Panc1 (cell line): ENCODE data around the gene SNED1. TPM values are rescaled to one million over a fixed set of nuclear protein-coding genes. Genes with fewer than 3 reads are reported as not detected.
A peak's percentile ranks its signal among the peaks of the same experiment; 100 is the strongest.

Experiments used
- ATAC-seq: fragments of 200-7000 bp; cut with Tn5 transposase; 2 replicates; pipeline ENCODE4 v1.9.1; 2020; ENCODE audit warnings: mild to moderate bottlenecking, moderate library complexity
- BruUV-seq: library from RNA; stranded (reverse); fragments of 400-500 nt; replicated peaks from 2 replicates; lab custom pipeline; 2021; lab: Mats Ljungman, UMichigan
- CTCF ChIA-PET: fragments of 300-600 bp; sonication (Branson Sonifier 250); formaldehyde crosslinking; loops from one replicate; lab custom pipeline; 2022; ENCODE audit warnings: antibody characterized with exemption; lab: Charles Lee
- POLR2A ChIA-PET: fragments of 300-600 bp; sonication (Branson Sonifier 250); formaldehyde crosslinking; loops from one replicate; lab custom pipeline; 2022; ENCODE audit warnings: antibody characterized with exemption; lab: Charles Lee
- DNase-seq: peaks from one replicate; pipeline ENCODE4 v3.0.0-alpha.2; 2010; ENCODE audit warnings: low read depth, low spot score
- H3K27ac ChIP-seq: 2 replicates; pipeline ENCODE4 v1.5.1; 2011; ENCODE audit warnings: mild to moderate bottlenecking, low read length, inconsistent platforms
- H3K27me3 ChIP-seq: fragments of 200-500 bp; sonication (Bioruptor generic); 2 replicates; pipeline ENCODE4 v1.6.0; 2014; ENCODE audit warnings: low read length, inconsistent platforms; ENCODE audit not compliant: control insufficient read depth, insufficient read depth
- H3K36me3 ChIP-seq: fragments of 200-500 bp; sonication (Bioruptor generic); 2 replicates; pipeline ENCODE4 v1.5.1; 2014; ENCODE audit warnings: inconsistent platforms, mild to moderate bottlenecking, low read length, moderate library complexity; ENCODE audit not compliant: control insufficient read depth, insufficient read depth
- H3K4me1 ChIP-seq: 2 replicates; pipeline ENCODE4 v1.5.1; 2011; ENCODE audit warnings: inconsistent platforms, mild to moderate bottlenecking, low read length, moderate library complexity; ENCODE audit not compliant: control insufficient read depth, insufficient read depth
- H3K4me3 ChIP-seq, 2 experiments: 2 replicates each; pipeline ENCODE4 v1.5.1; 2011 to 2012; ENCODE audit warnings: low read depth in 2 of 2, low read length in 2 of 2, mild to moderate bottlenecking in 2 of 2, inconsistent platforms in 1 of 2, moderate library complexity in 1 of 2
- H3K9me3 ChIP-seq: fragments of 200-500 bp; sonication (Bioruptor generic); 2 replicates; pipeline ENCODE4 v1.5.1; 2014; ENCODE audit warnings: low read depth, mild to moderate bottlenecking, inconsistent platforms, low read length, moderate library complexity; ENCODE audit not compliant: control insufficient read depth, insufficient read depth
- CTCF ChIP-seq: fragments of 450-650 bp; IDR thresholded peaks from 2 replicates; pipeline ENCODE4 v1.5.1; 2017; ENCODE audit warnings: mild to moderate bottlenecking
- POLR2AphosphoS5 ChIP-seq: IDR thresholded peaks from 2 replicates; pipeline ENCODE4 v1.6.1; 2012; ENCODE audit warnings: mild to moderate bottlenecking, low read depth, low read length, moderate library complexity
- SIN3A ChIP-seq: IDR thresholded peaks from 2 replicates; pipeline ENCODE4 v1.6.1; 2012; ENCODE audit warnings: low read depth, mild to moderate bottlenecking, low read length, moderate library complexity, borderline replicate concordance; ENCODE audit not compliant: insufficient read depth
- TCF7L2 ChIP-seq: IDR thresholded peaks from 2 replicates; pipeline ENCODE4 v1.6.1; 2011; ENCODE audit warnings: mild to moderate bottlenecking, low read depth, low read length, inconsistent platforms
- in situ Hi-C: cut with HindIII; loops from 2 replicates; pipeline ENCODE4 v1.10.0; 2016; ENCODE audit warnings: low sequenced_read_pairs, low pct_unique_long_range_greater_than_20kb
- intact Hi-C: fragments of 100-400 bp; cut with micrococcal nuclease; formaldehyde crosslinking; loops from one replicate; pipeline ENCODE4 v1.10.0; 2022; ENCODE audit not compliant: unreplicated experiment
- total RNA-seq: library from RNA; stranded (reverse); gene quantifications from one replicate; pipeline ENCODE4 v1.2.1, GENCODE V29; 2021; ENCODE audit not compliant: unreplicated experiment
- TF ChIP-seq, protein P1 (sequence below), 2 experiments: IDR thresholded peaks; 2 replicates each; pipeline ENCODE4 v1.6.1; 2011 to 2012; ENCODE audit warnings: low read depth in 2 of 2, control low read depth in 1 of 2, low read length in 1 of 2, mild to moderate bottlenecking in 1 of 2, moderate library complexity in 1 of 2; ENCODE audit not compliant: insufficient read depth in 1 of 2

Gene SNED1
- total RNA-seq, 1 experiment from 2014 or later, result 11.0 TPM

GRCh38 chr2:241049739-241050623 lies 51.6 kb downstream of the SNED1 start:
- BruUV-seq, result no TSS peak
- no peaks in the 10 kb centered on the region for H3K4me1 ChIP-seq
- DNase-seq, result no peak
- no peaks in the 10 kb centered on the region for H3K27me3 ChIP-seq
- no peak for ATAC-seq
- H3K36me3 ChIP-seq, result no peaks in the 10 kb centered on the region
- TF ChIP-seq, protein P1, sequence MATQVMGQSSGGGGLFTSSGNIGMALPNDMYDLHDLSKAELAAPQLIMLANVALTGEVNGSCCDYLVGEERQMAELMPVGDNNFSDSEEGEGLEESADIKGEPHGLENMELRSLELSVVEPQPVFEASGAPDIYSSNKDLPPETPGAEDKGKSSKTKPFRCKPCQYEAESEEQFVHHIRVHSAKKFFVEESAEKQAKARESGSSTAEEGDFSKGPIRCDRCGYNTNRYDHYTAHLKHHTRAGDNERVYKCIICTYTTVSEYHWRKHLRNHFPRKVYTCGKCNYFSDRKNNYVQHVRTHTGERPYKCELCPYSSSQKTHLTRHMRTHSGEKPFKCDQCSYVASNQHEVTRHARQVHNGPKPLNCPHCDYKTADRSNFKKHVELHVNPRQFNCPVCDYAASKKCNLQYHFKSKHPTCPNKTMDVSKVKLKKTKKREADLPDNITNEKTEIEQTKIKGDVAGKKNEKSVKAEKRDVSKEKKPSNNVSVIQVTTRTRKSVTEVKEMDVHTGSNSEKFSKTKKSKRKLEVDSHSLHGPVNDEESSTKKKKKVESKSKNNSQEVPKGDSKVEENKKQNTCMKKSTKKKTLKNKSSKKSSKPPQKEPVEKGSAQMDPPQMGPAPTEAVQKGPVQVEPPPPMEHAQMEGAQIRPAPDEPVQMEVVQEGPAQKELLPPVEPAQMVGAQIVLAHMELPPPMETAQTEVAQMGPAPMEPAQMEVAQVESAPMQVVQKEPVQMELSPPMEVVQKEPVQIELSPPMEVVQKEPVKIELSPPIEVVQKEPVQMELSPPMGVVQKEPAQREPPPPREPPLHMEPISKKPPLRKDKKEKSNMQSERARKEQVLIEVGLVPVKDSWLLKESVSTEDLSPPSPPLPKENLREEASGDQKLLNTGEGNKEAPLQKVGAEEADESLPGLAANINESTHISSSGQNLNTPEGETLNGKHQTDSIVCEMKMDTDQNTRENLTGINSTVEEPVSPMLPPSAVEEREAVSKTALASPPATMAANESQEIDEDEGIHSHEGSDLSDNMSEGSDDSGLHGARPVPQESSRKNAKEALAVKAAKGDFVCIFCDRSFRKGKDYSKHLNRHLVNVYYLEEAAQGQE (IDR thresholded peaks at IDR 0.05; ENCODE audit: insufficient read depth in 1 of 2, low read depth in 2 of 2, low read length in 1 of 2), result peak; percentile 90 to 92
- TF ChIP-seq TCF7L2, result no peak
- CTCF ChIA-PET, result no interaction called here
- H3K4me3 ChIP-seq, result no peak overlapping the region
- intact Hi-C loops, result no loop called here
- POLR2A ChIA-PET, result no interaction called here
- in situ Hi-C loops, result no loop called here
- no peak overlapping the region for H3K27ac ChIP-seq
- H3K9me3 ChIP-seq, result no peaks in the 10 kb centered on the region

- in situ Hi-C loops (no loop called here), intact Hi-C loops (no loop called here)
- ATAC-seq, result no peak; the same call in 1 of the 2 replicates
- Histone ChIP-seq H3K27ac (no peak overlapping the region), H3K9me3 (no peaks in the 10 kb centered on the region), H3K4me3 (no peak overlapping the region), H3K4me1 (no peaks in the 10 kb centered on the region), H3K36me3 (no peaks in the 10 kb centered on the region), H3K27me3 (no peaks in the 10 kb centered on the region)
- TF ChIP-seq, protein P1 (IDR thresholded peaks at IDR 0.05; ENCODE audit: insufficient read depth in 1 of 2, low read depth in 2 of 2, low read length in 1 of 2), result no peak
- TF ChIP-seq POLR2AphosphoS5 (no peak), CTCF (no peak), TCF7L2 (no peak), SIN3A (no peak)
- no peak for DNase-seq
- POLR2A ChIA-PET, result no interaction called here
- CTCF ChIA-PET, result no interaction called here
- no TSS peak for BruUV-seq
Observed at GRCh38 chr2:241050624-241051577, 52.5 kb downstream of the SNED1 start.
